ENCODE results near the gene RASGRF2.
"Not testable (repeated sequence)": the region's sequence is repeated elsewhere in the genome, so short reads cannot be mapped to it uniquely, and the experiment has no call there.

The RASGRF2 gene

GRCh38 chr5:80987078-80987766 lies 27.1 kb downstream of the RASGRF2 start:
- DNase-seq: no peak

GRCh38 chr5:80988419-80988935 lies 28.3 kb downstream of the RASGRF2 start:
- no peak for DNase-seq

GRCh38 chr5:80989883-80990282 lies 29.7 kb downstream of the RASGRF2 start:
- DNase-seq: no peak

GRCh38 chr5:80990527-80990926 lies 30.4 kb downstream of the RASGRF2 start:
- DNase-seq: no peak

GRCh38 chr5:80990971-80991370 lies 30.8 kb downstream of the RASGRF2 start:
- no peak for DNase-seq

- DNase-seq: no peak
Measured at GRCh38 chr5:80995908-80996307, 35.7 kb downstream of the RASGRF2 start.

GRCh38 chr5:80998590-80998979 lies 38.4 kb downstream of the RASGRF2 start:
- no peak for DNase-seq

- DNase-seq: no peak
Measured at GRCh38 chr5:81003811-81004386, 43.7 kb downstream of the RASGRF2 start.

GRCh38 chr5:81005708-81006107 lies 45.5 kb downstream of the RASGRF2 start:
- no peak for DNase-seq

GRCh38 chr5:81006231-81006630 lies 46.1 kb downstream of the RASGRF2 start:
- DNase-seq: peak; percentile 10

GRCh38 chr5:81006947-81007636 lies 46.9 kb downstream of the RASGRF2 start:
- DNase-seq: peak; percentile 85

GRCh38 chr5:81007637-81008027 lies 47.5 kb downstream of the RASGRF2 start:
- peak; percentile 36 for DNase-seq

GRCh38 chr5:81010336-81011169 lies 50.4 kb downstream of the RASGRF2 start:
- no peak for DNase-seq

- no peak for DNase-seq
Measured at GRCh38 chr5:81014348-81014747, 54.2 kb downstream of the RASGRF2 start.

- no peak for DNase-seq
Measured at GRCh38 chr5:81016116-81016515, 56.0 kb downstream of the RASGRF2 start.

GRCh38 chr5:81017320-81017719 lies 57.2 kb downstream of the RASGRF2 start:
- no peak for DNase-seq

GRCh38 chr5:81018608-81019007 lies 58.4 kb downstream of the RASGRF2 start:
- not testable (repeated sequence) for DNase-seq

GRCh38 chr5:81019748-81020147 lies 59.6 kb downstream of the RASGRF2 start:
- no peak for DNase-seq

GRCh38 chr5:81020478-81021167 lies 60.5 kb downstream of the RASGRF2 start:
- no peak for DNase-seq

GRCh38 chr5:81021486-81021885 lies 61.3 kb downstream of the RASGRF2 start:
- DNase-seq: no peak

GRCh38 chr5:81021951-81022687 lies 62.0 kb downstream of the RASGRF2 start:
- DNase-seq: no peak

- DNase-seq: no peak
Measured at GRCh38 chr5:81022688-81023084, 62.5 kb downstream of the RASGRF2 start.
